Lower leg skin (tissue), 4 donors: Measurements from ENCODE around the gene GABBR2. TPM values are rescaled to one million over a fixed set of nuclear protein-coding genes. Genes with fewer than 3 reads are reported as not detected.

Experiments
- DNase-seq, 2 donors: peaks; one replicate each; pipeline ENCODE4 v3.0.0-alpha.2; 2019; ENCODE audit warnings: low spot score in 2 of 2
- H3K4me3 ChIP-seq: fragments of 200-600 bp; sonication (generic); 2 replicates; pipeline ENCODE4 v1.5.1; 2017; ENCODE audit warnings: mild to moderate bottlenecking, low read depth; ENCODE audit not compliant: poor library complexity, severe bottlenecking
- CTCF ChIP-seq, 3 donors: fragments of 450-650 bp; IDR thresholded peaks; one replicate each; pipeline ENCODE4 v1.5.1; 2016; ENCODE audit warnings: antibody characterized with exemption in 3 of 3, mild to moderate bottlenecking in 3 of 3, moderate library complexity in 2 of 3
- POLR2A ChIP-seq, 2 donors: fragments of 450-650 bp; IDR thresholded peaks; one replicate each; pipeline ENCODE4 v1.6.1; 2016 to 2017; ENCODE audit warnings: antibody characterized with exemption in 2 of 2, mild to moderate bottlenecking in 1 of 2, moderate library complexity in 1 of 2
- WGBS, 2 donors: methylation state at CpG; one replicate each; pipeline ENCODE4 v1.1.5; 2018; 5-methylcytosine and 5-hydroxymethylcytosine counted together
- intact Hi-C: fragments of 100-400 bp; cut with DNase I; formaldehyde crosslinking; loops from one replicate; pipeline ENCODE4 v1.15.0; 2023; ENCODE audit warnings: low total_unique reads
- total RNA-seq, 4 donors: library from RNA; depleted of rRNA; stranded (reverse); fragments of >200 nt; gene quantifications; one replicate each; pipeline ENCODE4 v1.1.0, GENCODE V29; 2016

GABBR2 gene
- total RNA-seq, 4 donors from 2014 or later: 0.23 to 4.2 TPM; not detected in 2

GRCh38 chr9:98706651-98707165, 2.0 kb downstream of the GABBR2 start:
- TF ChIP-seq POLR2A (IDR thresholded peaks at IDR 0.05): no peak
- no peak for TF ChIP-seq CTCF (IDR thresholded peaks at IDR 0.05)
- peak in 1 of 2 donors; percentile 46 for DNase-seq
- intact Hi-C loops: no loop called here
- H3K4me3 ChIP-seq: no peak overlapping the region
- WGBS, 2 donors: 5 to 11% methylated on average over 13 to 15 of the region's 15 CpGs

GRCh38 chr9:98702835-98703380, 5.8 kb downstream of the GABBR2 start:
- DNase-seq: peak in 1 of 2 donors; percentile 14
- intact Hi-C loops: no loop called here
- 69 to 72% methylated on average over 2 of the region's 2 CpGs for WGBS, 2 donors
- no peak overlapping the region for H3K4me3 ChIP-seq
- TF ChIP-seq CTCF (IDR thresholded peaks at IDR 0.05) (no peak), POLR2A (IDR thresholded peaks at IDR 0.05) (no peak)

- 82% methylated on average over 8 of the region's 8 CpGs for WGBS, 2 donors
- intact Hi-C loops: no loop called here
- H3K4me3 ChIP-seq: no peak overlapping the region
- no peak for TF ChIP-seq CTCF (IDR thresholded peaks at IDR 0.05)
- no peak for TF ChIP-seq POLR2A (IDR thresholded peaks at IDR 0.05)
- DNase-seq: no peak
Observed at GRCh38 chr9:98702340-98702739, 6.4 kb downstream of the GABBR2 start.

GRCh38 chr9:98701576-98701975, 7.2 kb downstream of the GABBR2 start:
- intact Hi-C loops: no loop called here
- peak in 1 of 2 donors; percentile 60 for DNase-seq
- TF ChIP-seq CTCF (IDR thresholded peaks at IDR 0.05) (no peak), POLR2A (IDR thresholded peaks at IDR 0.05) (no peak)
- no peak overlapping the region for H3K4me3 ChIP-seq
- 81 to 83% methylated on average over 7 of the region's 7 CpGs for WGBS, 2 donors

- DNase-seq: peak in 1 of 2 donors; percentile 23
- TF ChIP-seq POLR2A (IDR thresholded peaks at IDR 0.05) (no peak), CTCF (IDR thresholded peaks at IDR 0.05) (no peak)
- WGBS, 2 donors: 50 to 63% methylated on average over 4 of the region's 4 CpGs
- H3K4me3 ChIP-seq: no peak overlapping the region
- intact Hi-C loops: no loop called here
Observed at GRCh38 chr9:98700801-98701200, 7.9 kb downstream of the GABBR2 start.

GRCh38 chr9:98698856-98699255, 9.9 kb downstream of the GABBR2 start:
- TF ChIP-seq CTCF (IDR thresholded peaks at IDR 0.05): no peak
- TF ChIP-seq POLR2A (IDR thresholded peaks at IDR 0.05): no peak
- intact Hi-C loops: no loop called here
- 75 to 88% methylated on average over 6 of the region's 6 CpGs for WGBS, 2 donors
- no peak for DNase-seq
- H3K4me3 ChIP-seq: no peak overlapping the region
